ENCODE measurements around the gene PRKAB1.

Gene PRKAB1

DNA sequence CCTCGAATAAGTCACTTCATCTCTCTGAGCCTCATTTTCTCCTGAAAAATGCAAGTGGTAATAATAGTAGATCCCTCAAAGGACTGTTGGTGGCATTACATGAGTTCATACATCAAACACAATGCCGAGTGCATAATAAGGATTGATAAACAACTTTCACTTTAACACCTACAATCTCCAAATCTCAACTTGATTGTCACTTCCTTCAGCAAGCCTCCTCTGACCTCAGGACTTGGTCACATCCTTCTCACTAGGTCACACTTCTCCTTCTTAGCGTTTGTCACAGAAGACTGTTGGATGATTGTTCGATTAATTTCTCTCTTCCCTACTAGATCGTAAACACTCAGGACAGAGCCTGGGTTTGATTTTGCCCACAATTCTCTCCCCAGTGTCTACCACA, 7.9 kb upstream of the PRKAB1 start:
- in situ Hi-C loops (cut with MboI; ENCODE audit: low sequenced_read_pairs), result no loop called here

DNA sequence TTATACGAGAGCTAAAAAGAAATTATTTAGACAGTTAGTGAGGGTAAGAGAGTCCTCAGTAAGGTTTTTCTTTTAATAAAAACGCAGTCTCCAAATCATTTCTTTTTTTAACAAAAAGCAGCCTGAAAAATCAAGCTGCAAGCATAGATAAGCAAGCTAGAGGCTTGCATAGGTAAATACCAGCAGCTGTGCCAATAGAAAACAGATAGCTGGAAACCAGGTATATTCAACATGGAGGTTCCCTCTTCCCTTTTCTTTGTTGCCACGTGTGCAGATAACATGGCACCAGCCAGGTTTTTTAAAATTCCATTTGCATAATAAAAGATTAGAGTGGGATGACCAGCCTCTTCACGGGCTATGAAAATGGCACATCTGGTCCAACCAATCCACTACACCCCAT, 6.1 kb upstream of the PRKAB1 start:
- in situ Hi-C loops (cut with MboI; ENCODE audit: low sequenced_read_pairs), result no loop called here

DNA sequence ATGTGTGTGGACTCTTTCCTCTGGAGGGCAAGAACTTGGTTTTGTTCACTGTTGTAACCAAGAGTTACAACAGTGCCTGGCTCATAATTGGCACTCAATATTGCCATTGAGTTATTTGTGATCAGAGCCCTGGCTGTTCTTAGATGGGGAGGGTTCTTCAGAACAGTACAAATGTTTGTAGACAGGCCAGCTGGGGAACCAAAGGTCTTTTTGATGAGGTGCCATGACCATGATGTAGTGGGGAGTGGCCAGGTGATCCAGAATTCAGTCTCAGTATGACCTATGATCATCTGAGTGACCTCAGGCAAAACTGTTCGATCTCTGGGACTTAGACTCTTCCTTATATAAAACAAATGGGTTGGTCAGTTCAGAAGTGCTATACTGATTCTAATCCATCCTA, 3.3 kb upstream of the PRKAB1 start:
- in situ Hi-C loops (cut with MboI; ENCODE audit: low sequenced_read_pairs), result no loop called here

DNA sequence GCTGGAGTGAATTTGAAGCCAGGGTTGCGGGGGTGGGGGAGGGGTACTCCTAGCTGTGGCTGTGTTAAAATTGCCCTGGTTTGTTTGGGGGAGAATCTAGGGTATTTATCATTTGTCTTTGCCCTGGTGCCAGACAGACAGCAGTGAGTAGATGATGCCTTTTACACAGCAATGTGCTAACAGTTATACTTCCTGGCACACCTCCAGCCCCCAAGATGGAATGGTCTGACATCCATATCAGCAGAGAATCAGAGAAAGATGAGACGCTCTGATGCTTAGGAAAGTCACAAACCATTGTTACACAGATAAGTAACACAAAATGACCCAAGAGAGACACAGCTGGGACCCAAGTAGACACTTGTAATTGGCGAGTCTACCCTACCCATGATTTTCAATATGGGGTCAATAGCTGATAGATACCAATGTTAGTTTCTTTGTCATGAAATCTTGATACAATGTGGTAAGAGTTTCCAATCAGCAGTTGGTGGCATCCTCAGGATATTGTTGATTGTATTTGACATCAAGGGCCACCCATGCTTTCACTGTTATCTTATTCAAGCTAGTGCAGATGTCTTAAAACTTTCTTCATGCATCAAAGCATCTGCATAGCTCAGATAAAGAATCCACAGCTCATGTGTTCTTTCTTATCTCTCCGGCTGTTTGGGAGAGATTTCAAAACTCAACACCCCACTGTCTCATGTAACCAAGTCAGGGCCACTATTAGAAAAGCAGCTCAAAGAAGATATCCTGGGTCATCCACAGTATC, 2.6 kb upstream of the PRKAB1 start:
- in situ Hi-C loops (cut with MboI; ENCODE audit: low sequenced_read_pairs), result no loop called here

DNA sequence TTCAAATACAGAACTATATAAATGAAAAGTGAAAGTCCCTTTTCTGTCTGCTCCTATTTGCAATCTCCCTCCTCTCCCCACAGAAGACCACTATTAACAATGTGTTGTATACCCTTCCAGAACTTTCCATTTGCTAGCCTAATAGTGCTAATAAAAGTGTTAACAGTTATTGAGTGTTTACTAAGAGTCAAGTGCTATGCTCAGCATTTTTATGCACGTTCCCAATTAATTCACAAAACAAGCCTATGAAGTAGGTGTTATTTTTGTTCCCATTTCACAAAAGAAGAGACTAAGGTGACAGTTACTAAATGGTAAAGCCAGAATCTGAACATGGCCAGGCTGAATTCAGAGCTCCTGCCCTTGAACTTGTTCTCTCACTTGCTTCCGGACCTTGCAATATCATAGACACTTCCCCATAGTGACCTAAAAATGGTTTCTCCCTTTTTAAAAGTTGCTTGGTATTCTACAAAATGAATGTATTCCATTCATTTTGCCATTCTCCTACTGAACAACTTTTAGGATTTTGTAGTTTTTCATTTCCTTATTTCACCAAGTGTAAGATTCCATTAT, 1.6 kb upstream of the PRKAB1 start:
- in situ Hi-C loops (cut with MboI; ENCODE audit: low sequenced_read_pairs), result no loop called here

DNA sequence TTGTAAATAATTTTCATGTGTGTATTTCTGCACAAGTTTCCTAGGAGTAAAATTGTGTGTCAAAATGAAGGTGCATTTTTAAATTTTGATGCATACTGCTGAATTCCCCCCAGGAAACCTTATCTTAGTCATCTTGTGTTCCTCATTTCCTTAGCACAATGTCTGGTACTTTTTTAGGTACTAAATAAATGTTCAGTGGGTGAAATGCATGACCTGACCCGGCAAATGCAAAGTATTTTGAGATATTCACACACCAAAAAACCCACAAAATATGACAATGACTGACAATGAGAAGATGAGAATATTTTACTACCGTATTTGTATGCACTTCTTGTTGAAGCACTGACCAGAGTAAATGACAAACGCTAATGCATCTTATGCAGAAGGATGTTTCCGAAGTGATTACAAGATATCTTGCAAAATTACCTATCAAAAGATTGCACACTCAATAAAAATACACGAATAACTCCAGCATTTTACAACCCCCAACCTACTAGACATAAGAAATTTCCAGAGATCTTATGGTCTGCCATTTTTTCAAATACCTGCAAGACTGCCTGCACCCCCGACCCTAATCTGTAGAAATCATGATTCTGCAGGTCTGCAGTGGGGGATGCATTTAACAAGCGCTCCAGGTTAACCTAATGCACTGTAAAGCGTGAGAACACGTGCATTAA, 895 bp upstream of the PRKAB1 start:
- in situ Hi-C loops (cut with MboI; ENCODE audit: low sequenced_read_pairs), result no loop called here

DNA sequence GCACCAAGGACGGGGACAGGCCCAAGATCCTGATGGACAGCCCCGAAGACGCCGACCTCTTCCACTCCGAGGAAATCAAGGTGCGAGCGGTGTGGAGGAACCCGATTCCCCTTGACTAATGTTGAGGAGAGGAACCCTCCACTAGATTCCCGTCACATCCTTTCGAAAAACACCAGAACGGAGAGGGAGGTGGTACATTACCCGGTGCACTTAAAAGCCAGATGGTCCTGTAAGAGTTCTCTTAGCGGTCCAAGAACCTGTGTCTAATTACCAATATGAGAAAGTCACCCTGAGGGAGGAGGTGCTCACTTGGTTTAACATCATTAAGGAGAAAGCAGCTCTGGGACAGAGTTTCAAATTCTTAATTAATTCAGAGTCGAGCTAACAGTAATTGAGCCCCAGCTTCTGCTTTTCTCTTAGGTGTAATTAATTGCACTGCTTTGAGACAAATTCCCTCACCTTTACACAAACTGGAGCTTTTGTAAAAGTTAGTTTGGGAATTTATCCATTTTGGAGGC, 450 bp downstream of the PRKAB1 start:
- in situ Hi-C loops (cut with MboI; ENCODE audit: low sequenced_read_pairs), result no loop called here

DNA sequence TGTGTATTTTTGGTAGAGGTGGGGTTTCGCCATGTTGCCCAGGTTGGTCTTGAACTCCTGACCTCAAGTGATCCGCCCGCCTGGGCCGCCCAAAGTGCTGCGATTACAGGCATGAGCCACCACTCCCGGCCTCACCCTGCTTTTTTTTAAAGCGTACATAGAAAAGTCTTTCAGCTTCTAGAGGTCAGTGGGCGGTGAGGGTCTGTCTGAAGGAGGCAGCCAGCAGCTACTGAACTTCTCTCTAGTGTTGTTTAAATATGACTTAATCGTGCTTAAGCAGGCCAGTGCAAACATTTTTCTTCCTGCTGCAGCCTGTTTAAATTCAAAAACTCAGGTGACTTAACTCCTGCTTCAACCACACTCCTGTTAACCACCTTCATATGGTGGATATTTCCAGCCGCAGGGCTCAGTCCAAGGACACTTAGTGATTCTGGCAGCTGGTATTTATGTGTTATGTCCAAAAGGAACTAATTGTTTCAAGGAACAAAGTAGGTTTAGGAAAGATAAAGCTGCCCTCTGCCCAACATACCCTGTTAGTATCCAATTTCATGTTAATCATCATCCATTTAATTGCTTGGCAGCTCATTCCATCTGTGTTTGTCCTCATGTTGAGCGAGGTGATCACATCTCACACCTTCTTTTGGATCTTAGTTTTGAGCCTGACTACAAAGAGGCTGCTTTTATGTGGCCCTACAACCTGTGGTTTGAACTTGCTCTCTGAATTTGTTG, 2.0 kb downstream of the PRKAB1 start:
- in situ Hi-C loops (cut with MboI; ENCODE audit: low sequenced_read_pairs), result no loop called here

DNA sequence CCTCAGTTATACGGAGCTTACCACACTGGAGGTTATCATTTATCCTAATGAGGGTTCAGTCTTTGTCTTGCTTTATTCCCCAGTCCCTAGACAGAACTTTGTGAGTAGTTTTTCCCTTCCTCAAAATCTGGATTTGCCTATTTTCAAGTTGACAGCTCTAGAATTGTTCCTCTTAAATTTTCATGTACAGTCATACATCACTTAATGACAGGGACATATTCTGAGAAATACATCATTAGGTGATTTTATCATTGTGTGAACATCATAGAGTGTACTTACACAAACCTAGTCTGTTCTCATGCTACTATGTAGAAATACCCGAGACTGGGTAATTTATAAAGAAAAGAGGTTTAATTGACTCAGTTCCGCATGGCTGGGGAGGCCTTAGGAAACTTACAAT, 3.1 kb downstream of the PRKAB1 start:
- in situ Hi-C loops (cut with MboI; ENCODE audit: low sequenced_read_pairs), result no loop called here

DNA sequence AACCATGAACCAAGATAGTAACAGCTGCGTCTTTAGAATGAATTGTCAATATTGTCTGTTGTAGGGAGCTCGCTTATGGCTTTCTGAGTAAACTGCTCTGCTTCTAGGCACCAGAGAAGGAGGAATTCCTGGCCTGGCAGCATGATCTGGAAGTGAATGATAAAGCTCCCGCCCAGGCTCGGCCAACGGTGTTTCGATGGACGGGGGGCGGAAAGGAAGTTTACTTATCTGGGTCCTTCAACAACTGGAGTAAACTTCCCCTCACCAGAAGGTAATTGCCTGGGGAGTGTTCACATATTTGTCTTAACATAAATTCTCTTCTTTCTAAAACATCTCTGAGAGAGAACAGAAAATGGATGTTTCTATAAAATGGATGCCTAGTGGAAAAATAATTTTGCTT, 4.3 kb downstream of the PRKAB1 start:
- in situ Hi-C loops (cut with MboI; ENCODE audit: low sequenced_read_pairs), result no loop called here

DNA sequence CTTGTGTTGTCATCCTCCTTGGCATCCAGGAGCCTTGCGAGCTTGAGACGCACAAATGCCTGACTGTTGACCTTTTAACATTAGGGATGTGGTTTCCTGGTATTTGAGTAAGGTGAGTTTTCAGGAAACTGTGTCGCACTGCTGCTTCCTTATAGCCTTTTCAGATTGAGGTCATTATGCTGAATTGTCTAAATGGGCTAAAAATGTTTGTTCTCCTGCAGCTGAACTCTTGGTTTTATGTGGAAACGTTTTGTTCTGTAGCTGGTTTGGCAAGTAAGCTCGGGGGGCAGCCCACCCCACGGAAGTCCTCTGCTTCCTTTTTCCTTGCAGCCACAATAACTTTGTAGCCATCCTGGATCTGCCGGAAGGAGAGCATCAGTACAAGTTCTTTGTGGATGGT, 5.7 kb downstream of the PRKAB1 start:
- in situ Hi-C loops (cut with MboI; ENCODE audit: low sequenced_read_pairs), result no loop called here

DNA sequence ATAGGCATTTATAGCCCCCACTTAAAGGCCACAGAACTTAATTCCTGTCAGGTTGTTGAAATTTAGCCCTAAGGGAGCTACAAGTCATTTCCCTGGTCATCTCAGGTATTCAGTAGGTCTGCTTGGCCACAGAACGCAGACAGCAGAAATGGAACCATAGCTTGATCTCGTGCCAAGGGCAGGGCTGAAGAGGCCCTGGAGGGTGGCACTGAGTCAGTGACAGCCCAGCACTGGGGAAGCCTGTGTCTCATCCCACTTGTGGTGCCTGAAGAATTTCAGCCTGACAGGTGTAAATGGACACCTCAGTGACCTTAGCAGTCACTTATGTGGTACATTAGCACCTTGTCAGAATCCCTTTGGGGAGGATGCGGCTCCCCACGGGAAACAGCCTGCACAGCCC, 6.6 kb downstream of the PRKAB1 start:
- in situ Hi-C loops (cut with MboI; ENCODE audit: low sequenced_read_pairs), result no loop called here

DNA sequence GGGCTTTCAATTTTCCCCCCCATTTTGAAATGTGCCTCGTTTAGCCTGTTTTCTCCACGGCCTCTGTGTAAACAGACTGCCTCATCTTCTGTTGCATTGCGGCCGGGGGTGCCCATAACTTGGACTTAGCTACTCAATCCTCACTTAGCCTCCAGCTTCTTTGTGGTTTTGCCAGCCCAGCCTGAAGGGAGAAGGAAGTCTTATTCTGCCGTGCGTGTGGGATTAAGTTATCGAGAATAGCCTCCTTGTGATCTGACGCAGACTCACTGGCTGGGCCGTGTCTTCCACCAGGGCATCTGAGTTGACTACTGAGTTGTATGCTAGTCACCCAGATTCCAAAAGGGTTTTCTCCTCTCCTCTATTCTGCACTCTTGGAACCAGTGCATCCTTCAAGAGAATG, 8.1 kb downstream of the PRKAB1 start:
- in situ Hi-C loops (cut with MboI; ENCODE audit: low sequenced_read_pairs), result no loop called here

DNA sequence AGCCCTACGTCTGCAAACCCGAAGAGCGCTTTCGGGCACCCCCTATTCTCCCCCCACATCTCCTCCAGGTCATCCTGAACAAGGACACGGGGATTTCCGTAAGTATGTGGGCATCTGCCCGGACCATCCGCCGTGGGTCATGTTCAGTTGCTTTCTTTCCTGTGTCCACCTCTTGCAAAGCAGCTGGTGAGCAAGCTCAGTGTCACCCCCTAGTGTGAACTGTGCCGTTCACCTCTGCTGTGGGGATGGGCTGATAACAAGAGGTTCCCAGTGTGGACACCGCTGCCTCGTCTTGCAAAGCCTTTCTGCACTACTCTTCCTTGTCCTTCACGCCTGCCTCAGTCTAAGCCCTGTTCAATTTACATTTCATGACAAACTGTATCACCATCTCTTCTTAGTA, 8.6 kb downstream of the PRKAB1 start:
- in situ Hi-C loops (cut with MboI; ENCODE audit: low sequenced_read_pairs), result no loop called here

DNA sequence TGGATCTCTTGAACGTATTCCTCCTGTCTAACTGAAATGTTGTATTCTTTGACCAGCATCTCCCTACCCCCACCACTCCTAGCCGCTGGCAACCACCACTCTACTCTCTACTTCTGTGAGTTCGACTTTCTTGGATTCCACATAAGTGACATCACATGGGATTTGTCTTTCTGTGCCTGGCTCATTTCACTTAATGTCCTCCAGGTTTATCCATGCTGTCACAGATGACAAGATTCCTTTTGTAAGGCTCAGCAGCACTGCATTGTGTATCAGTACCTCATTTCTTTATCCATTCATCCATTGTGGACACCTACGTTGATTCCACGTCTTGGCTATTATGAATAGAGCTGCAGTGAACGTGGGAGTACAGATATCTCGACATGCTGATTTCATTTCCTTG, 10.5 kb downstream of the PRKAB1 start:
- in situ Hi-C loops (cut with MboI; ENCODE audit: low sequenced_read_pairs), result no loop called here

DNA sequence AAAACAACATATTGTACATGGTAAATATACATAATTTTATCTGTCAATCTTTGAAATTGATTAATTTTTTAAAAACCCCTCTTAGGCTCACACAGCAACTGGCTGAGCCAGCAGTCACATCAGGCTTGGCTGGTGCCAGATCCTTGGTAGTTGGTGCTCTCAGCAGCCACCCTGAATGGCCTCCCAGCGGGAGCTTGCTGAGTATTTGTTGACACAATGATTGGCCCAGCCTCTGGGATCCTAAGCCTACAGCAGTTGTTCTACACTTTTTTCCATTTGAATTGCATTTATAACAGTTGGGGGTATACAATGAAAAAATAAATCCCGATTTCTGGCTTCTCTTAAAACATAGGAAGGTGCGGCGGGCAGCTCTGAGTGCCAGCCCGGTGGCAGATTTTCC, 11.1 kb downstream of the PRKAB1 start:
- in situ Hi-C loops (cut with MboI; ENCODE audit: low sequenced_read_pairs), result no loop called here

DNA sequence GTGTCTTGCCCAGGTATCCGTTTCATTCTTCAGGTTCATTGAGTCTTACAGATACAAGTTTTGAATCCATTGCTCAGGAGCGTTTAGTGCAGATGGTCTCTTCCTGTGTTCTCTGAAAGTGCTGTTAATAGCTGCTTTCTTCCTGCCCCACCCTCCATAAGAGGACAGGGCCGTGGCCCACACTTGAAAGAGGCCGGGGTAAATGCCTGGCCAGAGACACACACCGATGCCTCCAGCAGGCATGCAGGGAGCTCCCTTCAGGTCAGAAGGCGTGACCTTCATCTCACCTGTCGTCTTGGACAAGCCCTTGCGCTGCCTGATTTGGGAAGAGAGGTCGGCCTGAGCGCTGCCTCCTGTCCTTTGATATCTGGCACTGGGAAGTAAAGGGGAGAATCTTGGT, 11.6 kb downstream of the PRKAB1 start:
- in situ Hi-C loops (cut with MboI; ENCODE audit: low sequenced_read_pairs), result no loop called here

DNA sequence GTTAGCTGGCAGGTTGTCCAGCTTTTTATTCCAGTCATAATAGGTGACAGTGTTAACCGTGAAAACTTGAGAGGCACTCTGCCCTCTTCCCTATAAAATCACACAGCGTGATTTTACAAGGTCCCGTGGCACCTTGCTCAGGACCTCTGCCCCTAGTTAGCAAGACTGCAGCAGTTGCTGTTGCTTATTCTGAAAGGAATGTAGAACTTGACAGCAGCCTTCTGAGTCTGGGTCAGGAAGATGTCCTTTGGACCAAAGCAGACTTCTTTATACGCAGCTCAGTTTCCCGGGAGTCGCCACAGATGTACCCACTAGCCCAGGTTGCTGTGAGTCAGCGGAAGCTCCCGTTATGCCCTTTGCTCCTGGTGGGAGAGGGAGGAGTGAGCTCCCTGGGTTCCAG, 13.2 kb downstream of the PRKAB1 start:
- in situ Hi-C loops (cut with MboI; ENCODE audit: low sequenced_read_pairs), result no loop called here

DNA sequence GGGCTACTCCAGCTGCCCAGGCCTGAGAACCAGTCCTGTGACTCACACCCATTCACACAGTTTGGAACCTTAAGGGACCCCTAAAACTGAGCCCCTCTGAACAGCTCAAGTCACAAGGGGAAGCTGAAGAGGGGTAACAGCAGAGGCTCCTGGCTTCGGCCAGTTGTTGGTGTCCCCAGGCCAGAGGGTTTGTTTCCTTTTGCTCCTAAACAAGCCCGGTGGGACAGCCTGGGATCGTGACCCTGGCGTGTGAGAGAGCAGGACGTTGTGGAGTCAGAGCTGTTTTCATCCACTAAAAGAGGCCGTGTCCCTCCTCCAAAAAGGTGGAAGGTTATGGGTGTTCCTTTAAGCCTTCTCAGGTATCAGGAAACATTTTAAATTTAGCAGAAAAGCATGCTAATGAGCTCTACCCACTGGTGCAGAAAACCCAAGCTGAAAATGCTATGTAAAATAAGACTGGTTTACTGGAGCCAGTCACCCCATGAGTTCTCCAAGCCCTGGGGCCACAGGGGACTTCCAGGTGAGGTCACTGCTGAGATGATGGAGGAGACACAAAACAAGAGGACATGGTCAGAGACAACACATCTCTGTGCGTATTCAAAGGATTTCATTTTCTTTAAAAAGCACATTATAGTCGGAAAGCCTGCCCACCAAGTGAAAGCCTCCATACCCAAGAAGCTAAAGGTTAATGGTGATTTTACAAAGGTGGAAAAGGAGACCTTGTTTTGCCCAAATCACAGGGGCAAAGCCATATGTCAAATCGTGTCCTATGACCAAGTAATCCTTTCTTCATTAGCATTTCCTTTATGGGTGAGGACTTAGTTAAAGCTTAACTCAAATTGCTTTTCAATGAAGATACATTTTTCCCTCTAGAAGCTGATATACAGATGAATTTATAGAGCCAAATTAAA, 14.1 kb downstream of the PRKAB1 start:
- in situ Hi-C loops (cut with MboI; ENCODE audit: low sequenced_read_pairs), result no loop called here

DNA sequence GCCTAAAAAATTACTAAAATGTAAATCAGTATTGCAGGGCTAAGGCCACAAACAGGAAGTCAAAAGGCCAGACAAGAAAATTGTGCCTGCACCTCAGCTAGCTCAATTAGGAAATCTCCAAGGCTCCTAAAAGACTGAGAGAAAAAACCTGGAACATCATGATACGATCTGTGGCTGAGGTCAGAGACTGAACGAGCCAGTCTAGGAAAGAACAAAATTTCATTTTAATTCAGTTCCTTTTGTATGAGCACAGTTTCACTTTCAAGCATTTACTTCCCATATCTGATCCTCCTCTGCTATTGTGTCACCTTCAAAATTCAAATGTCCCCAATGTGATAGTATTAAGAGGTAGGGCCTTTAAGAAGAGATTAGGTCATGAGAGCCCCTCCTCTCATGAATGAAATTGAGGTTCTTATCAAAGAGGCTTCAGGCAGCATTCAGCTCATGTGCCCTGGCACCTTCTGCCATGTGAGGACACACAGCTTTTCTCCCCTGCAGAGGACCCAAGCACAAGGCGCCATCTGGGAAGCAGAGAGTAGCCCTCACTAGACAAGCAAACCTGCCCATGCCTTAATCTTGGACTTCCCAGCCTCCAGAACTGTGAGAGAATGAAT, 14.8 kb downstream of the PRKAB1 start:
- in situ Hi-C loops (cut with MboI; ENCODE audit: low sequenced_read_pairs), result no loop called here
